ENCODE results near the gene EPHB2. TPM values are rescaled to one million over a fixed set of nuclear protein-coding genes. Genes with fewer than 3 reads are reported as not detected.

Gene EPHB2
- total and polyA plus RNA-seq, 2 donors from 2014 or later: 3.0 to 9.5 TPM

GRCh38 chr1:22860883-22861385 is 150.3 kb downstream of the EPHB2 start:
- intact Hi-C loops (cut with DNase I): no loop called here
- no peak for FAIRE-seq
- Histone ChIP-seq H3K9ac (ENCODE audit: low read length in 3 of 3) (no peak overlapping the region), H3K4me1 (ENCODE audit: control insufficient read depth in 2 of 3, insufficient read depth in 2 of 3, low read depth in 1 of 3, low read length in 3 of 3) (no peaks in the 10 kb centered on the region), H3K36me3 (ENCODE audit: control insufficient read depth in 2 of 3, insufficient read depth in 3 of 3, low read length in 3 of 3) (no peaks in the 10 kb centered on the region), H3K4me3 (ENCODE audit: low read length in 3 of 3) (no peak overlapping the region), H3K27ac (ENCODE audit: low read depth in 2 of 2, low read length in 2 of 2) (no peak overlapping the region), H3K27me3 (ENCODE audit: control insufficient read depth, insufficient read depth, low read length) (no peaks in the 10 kb centered on the region), H3K9me3 (ENCODE audit: control insufficient read depth in 2 of 3, insufficient read depth in 1 of 3, low read length in 3 of 3) (no peaks in the 10 kb centered on the region)
- no peak for TF ChIP-seq CTCF (IDR thresholded peaks at IDR 0.05; ENCODE audit: borderline replicate concordance, extremely low read depth, insufficient read depth)
- no peak for DNase-seq

GRCh38 chr1:22861764-22862440 is 151.3 kb downstream of the EPHB2 start:
- Histone ChIP-seq H3K4me3 (ENCODE audit: low read length in 3 of 3) (no peak overlapping the region), H3K4me1 (ENCODE audit: control insufficient read depth in 2 of 3, insufficient read depth in 2 of 3, low read depth in 1 of 3, low read length in 3 of 3) (no peaks in the 10 kb centered on the region), H3K9me3 (ENCODE audit: control insufficient read depth in 2 of 3, insufficient read depth in 1 of 3, low read length in 3 of 3) (no peaks in the 10 kb centered on the region), H3K36me3 (ENCODE audit: control insufficient read depth in 2 of 3, insufficient read depth in 3 of 3, low read length in 3 of 3) (peaks cover 0 to 1% (median 0%) of the 10 kb centered on the region in 3 donors), H3K27me3 (ENCODE audit: control insufficient read depth, insufficient read depth, low read length) (no peaks in the 10 kb centered on the region), H3K9ac (ENCODE audit: low read length in 3 of 3) (no peak overlapping the region), H3K27ac (ENCODE audit: low read depth in 2 of 2, low read length in 2 of 2) (no peak overlapping the region)
- DNase-seq: peak in 3 of 5 donors; percentile 38 to 68 (median 61)
- no peak for FAIRE-seq
- TF ChIP-seq CTCF (IDR thresholded peaks at IDR 0.05; ENCODE audit: borderline replicate concordance, extremely low read depth, insufficient read depth): peak; percentile 47
- intact Hi-C loops (cut with DNase I): no loop called here

- intact Hi-C loops (cut with DNase I): no loop called here
- Histone ChIP-seq H3K4me3 (ENCODE audit: low read length in 3 of 3) (no peak overlapping the region), H3K9ac (ENCODE audit: low read length in 3 of 3) (no peak overlapping the region), H3K27ac (ENCODE audit: low read depth in 2 of 2, low read length in 2 of 2) (no peak overlapping the region), H3K9me3 (ENCODE audit: control insufficient read depth in 2 of 3, insufficient read depth in 1 of 3, low read length in 3 of 3) (no peaks in the 10 kb centered on the region), H3K36me3 (ENCODE audit: control insufficient read depth in 2 of 3, insufficient read depth in 3 of 3, low read length in 3 of 3) (peaks cover 0 to 4% (median 0%) of the 10 kb centered on the region in 3 donors), H3K4me1 (ENCODE audit: control insufficient read depth in 2 of 3, insufficient read depth in 2 of 3, low read depth in 1 of 3, low read length in 3 of 3) (no peaks in the 10 kb centered on the region), H3K27me3 (ENCODE audit: control insufficient read depth, insufficient read depth, low read length) (no peaks in the 10 kb centered on the region)
- no peak for DNase-seq
- TF ChIP-seq CTCF (IDR thresholded peaks at IDR 0.05; ENCODE audit: borderline replicate concordance, extremely low read depth, insufficient read depth): no peak
- FAIRE-seq: no peak
Observed at GRCh38 chr1:22862752-22863151, 152.1 kb downstream of the EPHB2 start.

Data from kidney (tissue), 14 donors.